Activated T-cell treated with anti-CD3 and anti-CD28 coated beads, Interleukin-2, amount 50 U/mL, for 4 hours (primary cell): ENCODE measurements around the gene LRIT1. TPM values are rescaled to one million over a fixed set of nuclear protein-coding genes. Genes with fewer than 3 reads are reported as not detected.

Experiments used
- ATAC-seq, 2 donors: fragments of 200-7000 bp; cut with Tn5 transposase; one replicate each; pipeline ENCODE4 v1.10.0; 2021
- DNase-seq: peaks from one replicate; pipeline ENCODE4 v3.0.0-alpha.2; 2020
- H3K27me3 Mint-ChIP-seq: one replicate; pipeline ENCODE4 v1.8.0; 2021; ENCODE audit warnings: low read depth, mixed read lengths
- H3K36me3 Mint-ChIP-seq: one replicate; pipeline ENCODE4 v1.8.0; 2022; ENCODE audit warnings: mixed read lengths; ENCODE audit not compliant: insufficient read depth
- H3K4me1 Mint-ChIP-seq: one replicate; pipeline ENCODE4 v1.8.0; 2021; ENCODE audit warnings: low read depth, mixed read lengths
- H3K4me3 Mint-ChIP-seq: one replicate; pipeline ENCODE4 v1.8.0; 2021; ENCODE audit warnings: mild to moderate bottlenecking, moderate library complexity, mixed read lengths
- H3K9me3 Mint-ChIP-seq: one replicate; pipeline ENCODE4 v1.8.0; 2021; ENCODE audit warnings: mixed read lengths
- total RNA-seq, 3 donors: library from RNA; stranded (reverse); gene quantifications; one replicate each; pipeline ENCODE4 v1.2.1, GENCODE V29; 2021

Gene LRIT1
- total RNA-seq, 3 donors from 2014 or later = not detected

DNA sequence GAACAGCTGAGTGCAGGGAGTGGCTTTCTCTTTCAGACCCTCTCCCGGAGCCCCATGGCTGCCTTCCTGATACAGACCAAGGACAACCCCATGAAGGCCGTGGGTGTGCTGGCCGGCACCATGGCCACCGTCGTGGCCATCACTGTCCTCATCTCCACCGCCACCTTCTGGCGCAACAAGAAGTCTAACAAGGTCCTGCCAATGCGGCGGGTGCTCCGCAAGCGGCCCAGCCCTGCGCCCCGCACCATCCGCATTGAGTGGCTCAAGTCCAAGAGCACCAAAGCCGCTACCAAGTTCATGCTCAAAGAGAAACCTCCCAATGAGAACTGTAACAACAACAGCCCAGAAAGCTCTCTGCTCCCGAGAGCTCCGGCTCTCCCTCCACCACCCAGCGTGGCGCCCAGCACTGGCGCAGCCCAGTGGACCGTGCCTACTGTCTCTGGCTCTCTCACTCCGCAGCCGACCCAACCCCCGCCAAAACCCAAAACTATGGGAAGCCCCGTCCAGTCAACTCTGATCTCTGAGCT is 27.2 kb downstream of the LRIT1 start:
- H3K4me3 Mint-ChIP-seq = no peak overlapping the region
- H3K36me3 Mint-ChIP-seq = no peaks in the 10 kb centered on the region
- ATAC-seq (no peak), DNase-seq (no peak)
- no peaks in the 10 kb centered on the region for H3K4me1 Mint-ChIP-seq
- H3K9me3 Mint-ChIP-seq = no peaks in the 10 kb centered on the region
- no peaks in the 10 kb centered on the region for H3K27me3 Mint-ChIP-seq

DNA sequence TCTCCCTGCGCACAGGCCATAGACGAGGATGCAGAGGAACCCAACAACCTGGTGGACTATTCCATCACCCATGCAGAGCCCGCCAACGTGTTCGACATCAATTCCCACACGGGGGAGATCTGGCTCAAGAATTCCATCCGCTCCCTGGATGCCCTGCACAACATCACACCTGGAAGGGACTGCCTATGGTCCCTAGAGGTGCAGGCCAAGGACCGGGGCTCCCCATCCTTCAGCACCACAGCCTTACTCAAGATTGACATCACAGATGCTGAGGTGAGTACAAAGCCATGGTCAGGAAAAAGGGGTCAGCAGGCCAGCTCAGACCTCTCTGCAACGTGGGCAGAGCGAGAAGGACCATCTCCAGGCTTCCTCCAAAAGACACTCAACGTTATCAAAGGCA is 28.3 kb downstream of the LRIT1 start:
- Mint-ChIP-seq H3K27me3 (peaks cover 5% of the 10 kb centered on the region), H3K9me3 (no peaks in the 10 kb centered on the region), H3K4me3 (no peak overlapping the region), H3K4me1 (no peaks in the 10 kb centered on the region), H3K36me3 (no peaks in the 10 kb centered on the region)
- ATAC-seq (no peak), DNase-seq (no peak)

DNA sequence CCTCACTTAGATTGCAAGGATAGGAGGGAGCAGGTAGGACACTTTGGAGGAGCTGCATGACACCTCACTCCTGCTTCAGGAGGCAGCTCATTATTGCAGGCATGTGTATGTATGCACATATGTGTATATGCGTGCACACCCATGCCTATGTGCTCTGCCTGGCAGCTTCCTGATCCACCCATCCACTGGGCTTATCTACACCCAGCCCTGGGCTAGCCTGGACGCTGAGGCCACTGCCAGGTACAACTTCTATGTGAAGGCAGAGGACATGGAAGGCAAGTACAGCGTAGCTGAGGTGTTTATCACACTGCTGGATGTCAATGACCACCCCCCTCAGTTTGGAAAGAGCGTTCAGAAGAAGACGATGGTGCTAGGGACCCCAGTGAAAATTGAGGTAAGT is 29.3 kb downstream of the LRIT1 start:
- DNase-seq (no peak), ATAC-seq (no peak)
- H3K36me3 Mint-ChIP-seq = no peaks in the 10 kb centered on the region
- H3K4me3 Mint-ChIP-seq = no peak overlapping the region
- no peaks in the 10 kb centered on the region for H3K4me1 Mint-ChIP-seq
- peaks cover 11% of the 10 kb centered on the region for H3K27me3 Mint-ChIP-seq
- no peaks in the 10 kb centered on the region for H3K9me3 Mint-ChIP-seq

GRCh38 chr10:84211566-84211965 is 29.8 kb downstream of the LRIT1 start:
- Mint-ChIP-seq H3K27me3 (peaks cover 15% of the 10 kb centered on the region), H3K36me3 (no peaks in the 10 kb centered on the region), H3K9me3 (no peaks in the 10 kb centered on the region), H3K4me3 (no peak overlapping the region), H3K4me1 (no peaks in the 10 kb centered on the region)
- DNase-seq = no peak
- no peak for ATAC-seq

DNA sequence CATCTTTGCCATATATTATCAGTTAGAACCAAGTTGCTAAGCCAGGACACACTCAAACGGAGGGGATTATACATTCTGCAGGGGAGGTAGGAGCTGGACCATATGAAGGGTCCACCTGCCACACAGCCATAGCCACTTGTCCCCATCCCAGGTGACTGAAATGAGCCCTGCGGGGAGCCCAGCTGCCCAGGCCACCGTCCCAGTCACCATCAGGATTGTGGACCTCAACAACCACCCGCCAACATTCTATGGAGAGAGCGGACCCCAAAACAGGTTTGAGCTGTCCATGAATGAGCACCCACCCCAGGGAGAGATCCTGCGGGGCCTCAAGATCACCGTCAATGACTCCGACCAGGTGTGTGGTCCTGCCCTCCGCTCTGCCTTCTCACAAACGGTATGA is 33.3 kb downstream of the LRIT1 start:
- Mint-ChIP-seq H3K9me3 (no peaks in the 10 kb centered on the region), H3K36me3 (no peaks in the 10 kb centered on the region), H3K4me1 (no peaks in the 10 kb centered on the region), H3K4me3 (no peak overlapping the region), H3K27me3 (peaks cover 15% of the 10 kb centered on the region)
- ATAC-seq (no peak), DNase-seq (no peak)

DNA sequence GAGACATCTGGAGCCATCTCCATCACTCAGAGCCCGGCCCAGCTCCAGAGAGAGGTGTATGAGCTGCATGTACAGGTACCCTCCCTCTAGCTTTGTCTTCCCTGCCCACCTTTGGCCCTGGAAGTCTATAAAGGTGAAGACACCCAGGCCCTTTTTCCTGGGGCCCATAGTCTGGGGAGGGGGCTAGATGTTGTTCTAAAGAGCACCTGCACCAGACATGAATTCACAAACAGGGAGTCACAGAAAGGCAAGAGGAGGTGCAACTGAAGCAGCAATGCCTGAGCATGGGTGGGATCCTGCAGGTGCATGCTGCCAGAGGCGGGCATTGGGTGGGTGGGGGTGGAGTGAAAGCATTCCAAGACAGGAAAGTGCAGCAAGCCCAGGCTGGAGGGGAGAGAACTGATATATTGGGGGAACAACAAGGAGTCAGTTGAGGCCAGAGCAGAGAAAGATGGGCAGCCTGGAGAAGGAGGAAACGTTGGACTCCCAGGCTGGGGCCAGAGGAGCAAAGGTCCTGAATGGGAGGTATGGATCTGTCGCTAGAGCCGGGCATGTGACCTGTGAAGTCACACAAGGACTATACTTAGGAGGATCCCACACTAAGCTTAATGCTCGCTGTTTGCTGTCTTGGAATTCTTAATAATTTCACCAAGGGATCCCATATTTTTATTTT is 35.4 kb downstream of the LRIT1 start:
- Mint-ChIP-seq H3K4me1 (no peaks in the 10 kb centered on the region), H3K27me3 (peaks cover 15% of the 10 kb centered on the region), H3K36me3 (no peaks in the 10 kb centered on the region), H3K9me3 (no peaks in the 10 kb centered on the region), H3K4me3 (no peak overlapping the region)
- DNase-seq (no peak), ATAC-seq (no peak)

DNA sequence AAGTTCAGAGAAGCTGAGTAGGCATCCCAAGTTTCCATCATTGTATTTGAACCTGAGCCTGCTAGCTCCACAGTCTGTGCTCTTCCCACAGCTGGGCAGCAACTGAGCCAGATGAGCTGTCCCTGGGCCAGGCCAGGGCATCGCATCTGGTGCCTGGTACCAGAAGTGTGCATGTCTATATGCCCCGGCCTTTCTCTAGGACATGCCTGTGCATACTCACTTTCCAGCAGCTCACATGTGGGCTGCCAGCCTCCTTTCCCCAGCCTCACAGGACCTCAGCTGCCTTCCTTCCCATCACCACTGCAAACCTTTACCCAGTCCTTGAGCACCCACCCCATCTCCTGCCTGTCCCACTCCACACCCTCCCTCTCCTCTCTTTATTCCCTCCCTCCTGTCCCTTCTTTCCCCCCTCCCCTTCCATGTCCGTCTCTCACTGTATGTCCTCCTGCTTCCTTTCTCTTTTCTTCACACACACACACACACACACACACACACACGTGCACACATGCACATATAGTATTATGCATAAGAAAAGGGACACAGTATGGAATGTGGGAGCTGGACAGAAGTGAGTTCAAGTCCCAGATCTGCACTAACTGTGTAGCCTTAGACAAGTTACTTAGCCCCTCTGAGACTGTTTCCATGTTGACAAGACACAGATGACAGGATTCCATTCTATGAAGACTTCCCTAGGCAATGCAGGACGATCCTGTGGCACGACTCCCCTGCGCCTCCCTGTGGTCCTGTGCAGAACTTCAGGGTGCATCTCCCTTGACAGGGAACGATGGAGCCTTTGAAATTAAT is 36.1 kb downstream of the LRIT1 start:
- peaks cover 15% of the 10 kb centered on the region for H3K27me3 Mint-ChIP-seq
- DNase-seq = peak; percentile 56

GRCh38 chr10:84204610-84205009 is 36.7 kb downstream of the LRIT1 start:
- ATAC-seq = no peak
- peaks cover 15% of the 10 kb centered on the region for H3K27me3 Mint-ChIP-seq
- no peaks in the 10 kb centered on the region for H3K36me3 Mint-ChIP-seq
- H3K4me1 Mint-ChIP-seq = no peaks in the 10 kb centered on the region
- no peaks in the 10 kb centered on the region for H3K9me3 Mint-ChIP-seq
- no peak for DNase-seq
- H3K4me3 Mint-ChIP-seq = no peak overlapping the region

More for the DNA sequence above, 36.1 kb downstream of the LRIT1 start:
- ATAC-seq = peak; percentile 67 to 84
- Mint-ChIP-seq H3K4me1 (no peaks in the 10 kb centered on the region), H3K9me3 (no peaks in the 10 kb centered on the region), H3K36me3 (no peaks in the 10 kb centered on the region), H3K4me3 (no peak overlapping the region)

DNA sequence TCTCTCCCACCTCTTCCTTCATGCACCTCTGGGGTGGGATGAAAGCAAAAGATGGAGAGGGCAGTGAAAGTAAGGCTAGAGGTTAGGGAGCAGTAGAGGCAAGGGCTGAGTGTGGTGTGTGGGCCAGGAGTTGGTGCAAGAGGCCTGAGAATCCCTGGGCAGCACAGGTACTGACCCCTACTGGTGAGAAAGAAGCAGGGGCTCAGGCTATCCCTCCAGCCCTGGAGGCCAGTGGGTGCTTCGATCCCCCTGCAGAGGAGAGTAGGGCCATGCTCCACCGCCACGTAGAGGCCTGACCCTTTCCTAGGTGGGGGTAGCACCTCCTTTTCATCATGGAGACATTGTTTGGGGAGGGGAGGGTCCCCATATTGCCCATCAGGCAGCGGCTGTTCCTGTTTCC is 37.2 kb downstream of the LRIT1 start:
- Mint-ChIP-seq H3K27me3 (peaks cover 15% of the 10 kb centered on the region), H3K4me1 (no peaks in the 10 kb centered on the region), H3K9me3 (no peaks in the 10 kb centered on the region), H3K4me3 (no peak overlapping the region), H3K36me3 (no peaks in the 10 kb centered on the region)
- ATAC-seq (no peak), DNase-seq (no peak)

- H3K4me3 Mint-ChIP-seq = no peak overlapping the region
- no peaks in the 10 kb centered on the region for H3K9me3 Mint-ChIP-seq
- H3K27me3 Mint-ChIP-seq = peaks cover 11% of the 10 kb centered on the region
- no peak for DNase-seq
- H3K4me1 Mint-ChIP-seq = no peaks in the 10 kb centered on the region
- no peak for ATAC-seq
- no peaks in the 10 kb centered on the region for H3K36me3 Mint-ChIP-seq
These were observed 39.0 kb downstream of the LRIT1 start for GRCh38 chr10:84202349-84202748.

DNA sequence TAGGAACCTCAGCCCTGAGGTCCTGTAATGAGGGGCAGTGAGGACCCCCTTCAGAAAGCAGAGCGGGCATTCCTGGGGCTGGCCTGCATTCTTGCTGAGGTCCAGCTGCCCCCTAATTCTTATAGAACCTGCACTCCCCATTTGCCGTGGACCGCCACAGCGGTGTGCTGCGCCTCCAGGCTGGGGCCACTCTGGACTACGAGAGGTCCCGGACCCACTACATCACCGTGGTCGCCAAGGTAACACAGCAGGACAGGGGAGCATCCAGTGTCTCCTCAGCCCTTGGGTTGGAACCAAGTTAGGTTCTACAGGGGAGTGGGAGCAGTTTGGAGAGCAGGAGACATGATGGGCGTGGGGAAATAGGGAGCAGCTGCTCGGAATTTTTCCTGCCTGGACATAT is 39.7 kb downstream of the LRIT1 start:
- ATAC-seq = no peak
- DNase-seq = no peak
- no peak overlapping the region for H3K4me3 Mint-ChIP-seq
- no peaks in the 10 kb centered on the region for H3K36me3 Mint-ChIP-seq
- H3K27me3 Mint-ChIP-seq = peaks cover 9% of the 10 kb centered on the region
- H3K9me3 Mint-ChIP-seq = no peaks in the 10 kb centered on the region
- no peaks in the 10 kb centered on the region for H3K4me1 Mint-ChIP-seq

DNA sequence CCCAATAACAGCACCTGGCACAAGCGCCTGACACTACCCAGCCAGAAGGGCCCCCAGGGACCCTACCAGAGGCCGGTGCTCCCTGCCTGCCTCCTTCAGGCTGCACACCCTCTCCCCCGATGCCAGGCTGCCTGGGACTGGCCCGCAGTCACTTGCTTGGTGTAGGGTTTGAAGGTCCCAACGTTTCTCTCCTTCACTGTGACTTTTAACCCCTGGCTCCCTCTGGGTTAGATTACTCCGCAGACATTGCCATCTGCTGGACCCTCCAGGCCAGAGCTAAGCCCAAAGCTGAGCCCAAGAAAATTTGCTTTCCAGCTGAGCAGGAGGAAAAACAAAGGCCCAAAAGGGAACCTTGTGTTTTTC is 40.1 kb downstream of the LRIT1 start:
- Mint-ChIP-seq H3K4me1 (peaks cover 1% of the 10 kb centered on the region), H3K36me3 (no peaks in the 10 kb centered on the region), H3K9me3 (no peaks in the 10 kb centered on the region), H3K27me3 (peaks cover 13% of the 10 kb centered on the region), H3K4me3 (no peak overlapping the region)
- DNase-seq = no peak
- no peak for ATAC-seq

DNA sequence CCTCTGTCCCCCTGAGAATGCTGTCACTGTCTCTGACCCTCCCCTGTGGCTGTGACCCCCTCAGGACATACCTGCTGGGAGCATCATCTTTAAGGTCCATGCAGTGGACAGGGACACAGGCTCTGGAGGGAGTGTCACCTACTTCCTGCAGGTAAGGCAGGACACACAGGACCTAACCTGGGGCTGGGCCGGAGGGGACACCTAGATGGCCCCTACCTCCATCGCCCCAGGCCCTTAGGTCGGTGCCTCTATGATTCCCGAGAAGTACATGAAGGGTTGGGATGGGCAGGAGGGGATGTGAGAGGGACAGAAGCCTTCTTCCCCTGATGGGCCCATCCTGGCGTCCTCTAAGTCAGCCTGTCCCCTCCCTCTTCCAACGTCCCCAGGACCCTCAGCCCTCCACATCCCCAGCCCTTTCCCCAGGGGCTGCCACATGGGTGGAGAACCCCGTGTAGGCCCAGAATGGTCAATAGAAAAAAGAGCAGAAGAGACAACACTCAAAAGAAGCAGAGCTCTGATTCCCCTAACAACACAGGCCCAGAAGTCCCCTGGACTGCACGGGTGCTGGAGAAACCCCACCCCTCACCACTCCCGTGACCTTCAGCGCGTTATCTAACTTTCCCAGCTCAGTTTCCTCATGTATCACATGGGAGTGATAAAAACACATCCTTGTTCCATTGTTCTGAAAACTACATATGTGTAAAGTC is 40.7 kb downstream of the LRIT1 start:
- no peak for DNase-seq
- Mint-ChIP-seq H3K27me3 (peaks cover 19% of the 10 kb centered on the region), H3K36me3 (no peaks in the 10 kb centered on the region), H3K4me1 (peaks cover 3% of the 10 kb centered on the region), H3K4me3 (no peak overlapping the region), H3K9me3 (no peaks in the 10 kb centered on the region)
- no peak for ATAC-seq

DNA sequence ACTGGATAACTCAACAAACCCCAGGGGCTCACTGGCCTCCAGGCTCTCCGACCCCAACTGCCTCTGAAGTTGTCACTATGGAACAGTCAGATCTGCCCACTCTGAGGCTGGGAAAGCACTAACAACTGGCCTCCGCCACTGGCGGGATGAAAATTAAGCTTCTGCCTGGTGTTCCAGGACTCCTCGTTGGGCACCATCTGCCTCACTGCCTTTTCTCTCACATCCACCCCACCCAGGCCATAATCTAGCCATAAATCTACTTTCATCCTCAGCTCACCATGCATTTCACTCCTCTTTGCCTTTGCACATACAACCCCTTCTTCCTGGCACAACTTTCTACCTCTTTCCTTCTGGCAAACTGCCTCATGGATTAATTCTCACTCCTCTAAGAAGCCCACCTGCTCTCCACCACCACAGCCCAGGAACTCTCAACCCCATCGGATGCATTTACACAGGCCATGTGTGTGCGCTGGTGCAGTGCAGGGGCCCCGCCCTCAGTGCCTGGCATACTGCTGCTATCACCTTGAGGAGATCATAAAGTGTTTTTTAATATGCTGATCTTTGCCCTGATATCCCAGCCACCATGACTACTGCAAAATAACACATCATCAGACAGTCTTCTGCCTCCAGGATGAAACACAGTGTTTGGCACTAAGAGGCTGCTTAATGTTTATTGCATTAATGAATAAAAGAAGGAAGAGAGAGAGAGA is 43.0 kb downstream of the LRIT1 start:
- DNase-seq (no peak), ATAC-seq (no peak)
- H3K36me3 Mint-ChIP-seq = no peaks in the 10 kb centered on the region
- no peaks in the 10 kb centered on the region for H3K9me3 Mint-ChIP-seq
- H3K27me3 Mint-ChIP-seq = peaks cover 33% of the 10 kb centered on the region
- peaks cover 8% of the 10 kb centered on the region for H3K4me1 Mint-ChIP-seq
- H3K4me3 Mint-ChIP-seq = no peak overlapping the region
